PC-3 (cell line): ENCODE data around the gene ATM. TPM values are rescaled to one million over a fixed set of nuclear protein-coding genes. Genes with fewer than 3 reads are reported as not detected.

Experiments used
- ATAC-seq: fragments of 200-7000 bp; cut with Tn5 transposase; 2 replicates; pipeline ENCODE4 v1.9.1; 2020; ENCODE audit warnings: mild to moderate bottlenecking, moderate library complexity
- BruUV-seq: library from RNA; stranded (reverse); fragments of 400-500 nt; replicated peaks from 2 replicates; lab custom pipeline; 2021; lab: Mats Ljungman, UMichigan
- CTCF ChIA-PET: fragments of 300-600 bp; sonication (Branson Sonifier 250); formaldehyde crosslinking; loops from one replicate; lab custom pipeline; 2022; ENCODE audit warnings: antibody characterized with exemption; lab: Charles Lee
- POLR2A ChIA-PET: fragments of 300-600 bp; sonication (Branson Sonifier 250); formaldehyde crosslinking; loops from one replicate; lab custom pipeline; 2022; ENCODE audit warnings: antibody characterized with exemption; ENCODE audit not compliant: unreplicated experiment; lab: Charles Lee
- DNase-seq: peaks from one replicate; pipeline ENCODE4 v3.0.0-alpha.2; 2015
- H2AFZ ChIP-seq: fragments of 300-600 bp; sonication (generic); 2 replicates; pipeline ENCODE4 v1.6.0; 2016; ENCODE audit warnings: antibody characterized with exemption, low read length
- H3F3A ChIP-seq: fragments of 300-600 bp; sonication (generic); one replicate; pipeline ENCODE4 v1.6.0; 2017; ENCODE audit warnings: antibody characterized with exemption, low read length, control low read depth, mild to moderate bottlenecking; ENCODE audit not compliant: unreplicated experiment
- H3K27ac ChIP-seq: fragments of 300-600 bp; sonication (generic); 2 replicates; pipeline ENCODE4 v1.5.1; 2016; ENCODE audit warnings: mild to moderate bottlenecking, low read length
- H3K27me3 ChIP-seq: fragments of 300-600 bp; sonication (generic); 2 replicates; pipeline ENCODE4 v1.6.1; 2016; ENCODE audit warnings: low read length, mixed read lengths
- H3K36me3 ChIP-seq: fragments of 300-600 bp; sonication (generic); 2 replicates; pipeline ENCODE4 v1.6.1; 2016; ENCODE audit warnings: low read depth, mixed run types, low read length, mixed read lengths
- H3K4me1 ChIP-seq: fragments of 300-600 bp; sonication (generic); 2 replicates; pipeline ENCODE4 v1.5.1; 2016; ENCODE audit warnings: low read length; ENCODE audit not compliant: insufficient read depth
- H3K4me2 ChIP-seq: fragments of 300-600 bp; sonication (generic); 2 replicates; pipeline ENCODE4 v1.6.0; 2016; ENCODE audit warnings: low read length
- H3K4me3 ChIP-seq: fragments of 300-600 bp; sonication (generic); 2 replicates; pipeline ENCODE4 v1.5.1; 2016; ENCODE audit warnings: mild to moderate bottlenecking, low read length, mixed read lengths
- H3K79me2 ChIP-seq: fragments of 300-600 bp; sonication (generic); 2 replicates; pipeline ENCODE4 v1.6.1; 2017; ENCODE audit warnings: low read length, mixed read lengths
- H3K9ac ChIP-seq: fragments of 300-600 bp; sonication (generic); 2 replicates; pipeline ENCODE4 v1.6.0; 2016; ENCODE audit warnings: mild to moderate bottlenecking, low read length
- H3K9me2 ChIP-seq: fragments of 300-600 bp; sonication (generic); replicated peaks from 2 replicates; pipeline ENCODE4 v1.6.1; 2016; ENCODE audit warnings: mixed run types, low read length, mixed read lengths
- H3K9me3 ChIP-seq: fragments of 300-600 bp; sonication (generic); 2 replicates; pipeline ENCODE4 v1.6.1; 2016; ENCODE audit warnings: low read length, mixed read lengths
- H4K20me1 ChIP-seq: fragments of 300-600 bp; sonication (generic); 2 replicates; pipeline ENCODE4 v1.6.1; 2016; ENCODE audit warnings: low read length, mixed read lengths
- EZH2 ChIP-seq: fragments of 300-600 bp; sonication (generic); IDR thresholded peaks from one replicate; pipeline ENCODE4 v1.6.1; 2017; ENCODE audit warnings: antibody characterized with exemption, mild to moderate bottlenecking, low read length; ENCODE audit not compliant: unreplicated experiment
- EZH2phosphoT487 ChIP-seq: fragments of 300-600 bp; sonication (generic); IDR thresholded peaks from 2 replicates; pipeline ENCODE4 v1.6.1; 2018; ENCODE audit warnings: mild to moderate bottlenecking, antibody characterized with exemption, low read length, borderline replicate concordance
- intact Hi-C: fragments of 100-400 bp; cut with micrococcal nuclease; formaldehyde crosslinking; loops from 2 replicates; pipeline ENCODE4 v1.9.0; 2023
- total RNA-seq: library from RNA; depleted of rRNA; stranded (reverse); fragments of >200 nt; gene quantifications from 2 replicates; pipeline ENCODE4 v1.2.3, GENCODE V29; 2014
- TF ChIP-seq, protein P1 (sequence below): fragments of 300-600 bp; sonication (generic); conservative IDR thresholded peaks from 2 replicates; pipeline ENCODE4 v1.5.1; 2017; ENCODE audit warnings: antibody characterized with exemption, low read depth, mild to moderate bottlenecking, low read length

The ATM gene
- total RNA-seq, 1 experiment from 2014 or later, result 55.3 TPM

DNA sequence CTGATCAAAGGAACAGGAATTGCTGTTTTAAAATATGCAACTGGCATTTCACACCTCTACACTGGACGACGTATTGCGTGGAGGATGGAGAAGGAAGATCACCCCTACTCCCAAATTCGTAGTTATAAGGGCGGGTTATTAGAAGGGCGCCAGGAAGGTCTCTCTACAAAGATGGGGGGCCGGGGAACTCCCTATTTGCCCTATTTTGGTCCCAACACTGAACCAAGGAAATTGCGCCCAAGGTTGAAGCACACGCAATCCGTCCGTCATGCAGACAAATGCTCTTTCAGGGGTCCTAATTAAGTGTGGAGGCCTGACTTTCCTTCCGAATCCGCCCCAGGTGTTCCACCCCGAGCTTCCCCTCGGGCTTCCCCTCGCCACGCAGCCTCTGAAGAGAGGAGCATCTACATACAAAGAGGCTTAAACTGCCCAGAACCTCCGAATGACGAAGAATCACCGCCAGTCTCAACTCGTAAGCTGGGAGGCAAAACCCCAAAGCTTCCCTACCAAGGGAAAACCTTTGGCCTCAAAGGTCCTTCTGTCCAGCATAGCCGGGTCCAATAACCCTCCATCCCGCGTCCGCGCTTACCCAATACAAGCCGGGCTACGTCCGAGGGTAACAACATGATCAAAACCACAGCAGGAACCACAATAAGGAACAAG is 825 bp upstream of the ATM start:
- peaks cover 47% of the 10 kb centered on the region for H3K4me1 ChIP-seq
- H3K4me3 ChIP-seq, result peak overlapping the region; percentile 83
- peak overlapping the region; percentile 77 for H3K27ac ChIP-seq
- H3K9ac ChIP-seq, result peak overlapping the region; percentile 94
- ATAC-seq (no peak), DNase-seq (peak; percentile 13)
- H3K9me3 ChIP-seq, result no peaks in the 10 kb centered on the region
- no peaks in the 10 kb centered on the region for H3K36me3 ChIP-seq
- H3K27me3 ChIP-seq, result no peaks in the 10 kb centered on the region
- peaks cover 87% of the 10 kb centered on the region for H3K79me2 ChIP-seq
- H3K4me2 ChIP-seq, result peak overlapping the region; percentile 93
- no peak for TF ChIP-seq EZH2
- no peak for TF ChIP-seq EZH2phosphoT487
- TF ChIP-seq, protein P1, sequence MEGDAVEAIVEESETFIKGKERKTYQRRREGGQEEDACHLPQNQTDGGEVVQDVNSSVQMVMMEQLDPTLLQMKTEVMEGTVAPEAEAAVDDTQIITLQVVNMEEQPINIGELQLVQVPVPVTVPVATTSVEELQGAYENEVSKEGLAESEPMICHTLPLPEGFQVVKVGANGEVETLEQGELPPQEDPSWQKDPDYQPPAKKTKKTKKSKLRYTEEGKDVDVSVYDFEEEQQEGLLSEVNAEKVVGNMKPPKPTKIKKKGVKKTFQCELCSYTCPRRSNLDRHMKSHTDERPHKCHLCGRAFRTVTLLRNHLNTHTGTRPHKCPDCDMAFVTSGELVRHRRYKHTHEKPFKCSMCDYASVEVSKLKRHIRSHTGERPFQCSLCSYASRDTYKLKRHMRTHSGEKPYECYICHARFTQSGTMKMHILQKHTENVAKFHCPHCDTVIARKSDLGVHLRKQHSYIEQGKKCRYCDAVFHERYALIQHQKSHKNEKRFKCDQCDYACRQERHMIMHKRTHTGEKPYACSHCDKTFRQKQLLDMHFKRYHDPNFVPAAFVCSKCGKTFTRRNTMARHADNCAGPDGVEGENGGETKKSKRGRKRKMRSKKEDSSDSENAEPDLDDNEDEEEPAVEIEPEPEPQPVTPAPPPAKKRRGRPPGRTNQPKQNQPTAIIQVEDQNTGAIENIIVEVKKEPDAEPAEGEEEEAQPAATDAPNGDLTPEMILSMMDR, result no peak
- ChIA-PET POLR2A (interaction anchor here (0.5 to 1.0 kb wide), 3 partner anchors 89 to 384 kb away, joined by 3 read pairs; no protein-coding TSS in a partner anchor), CTCF (interaction anchor here (0.5 to 1.4 kb wide), 2 partner anchors 104 to 410 kb away, joined by 3 to 4 read pairs; no protein-coding TSS in a partner anchor)
- intact Hi-C loops, result loop anchor here (1.0 to 5.0 kb wide), 5 partner anchors 101 to 433 kb away; partner anchors contain the start of genes ACAT1, C11orf65, EXPH5 and POGLUT3
- BruUV-seq, result TSS peak; percentile 77
- H2AFZ ChIP-seq, result peak overlapping the region; percentile 90
- H3K9me2 ChIP-seq, result no peaks in the 10 kb centered on the region
- H4K20me1 ChIP-seq, result peaks cover 11% of the 10 kb centered on the region
- H3F3A ChIP-seq, result no peaks in the 10 kb centered on the region

DNA sequence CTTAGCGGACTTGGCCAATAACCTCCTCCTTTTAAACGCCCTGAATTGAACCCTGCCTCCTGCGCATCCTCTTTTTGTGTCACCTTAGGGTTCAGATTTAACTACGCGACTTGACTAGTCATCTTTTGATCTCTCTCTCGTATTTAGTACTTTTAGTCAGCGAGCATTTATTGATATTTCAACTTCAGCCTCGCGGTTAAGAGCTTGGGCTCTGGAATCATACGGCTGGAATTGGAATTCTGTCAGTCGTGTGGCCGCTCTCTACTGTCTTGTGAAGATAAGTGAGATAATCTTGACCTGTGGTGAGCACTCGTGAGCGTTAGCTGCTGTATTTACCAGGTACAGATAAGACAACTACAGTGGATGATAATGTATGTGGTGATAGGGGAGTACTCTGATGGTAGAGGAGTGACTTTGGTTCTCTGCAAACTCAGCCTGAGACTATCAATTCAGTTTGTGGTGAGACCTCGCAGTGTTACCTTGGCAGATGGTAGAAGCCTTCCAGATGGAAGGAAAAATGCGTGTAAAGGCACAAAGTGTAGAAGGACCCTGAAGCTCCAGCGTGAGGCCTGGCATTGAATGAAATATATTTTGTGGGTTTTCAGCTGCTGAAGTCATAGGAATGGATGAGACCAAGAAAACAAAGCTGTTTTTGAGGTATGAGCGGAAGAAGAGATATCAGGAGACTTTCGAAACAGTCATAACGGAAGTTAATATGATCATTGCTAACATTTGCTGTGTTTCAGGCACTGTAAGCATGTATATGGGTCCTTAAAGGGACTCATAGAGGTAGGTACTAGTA is 682 bp downstream of the ATM start:
- POLR2A ChIA-PET, result interaction anchor here (1.0 kb wide), 1 partner anchor 382 kb away, joined by 3 read pairs; no protein-coding TSS in a partner anchor
- CTCF ChIA-PET, result no interaction called here

More for the DNA sequence above, 682 bp downstream of the ATM start:
- Histone ChIP-seq H3K9ac (peak overlapping the region; percentile 79), H3K9me2 (no peaks in the 10 kb centered on the region), H3F3A (no peaks in the 10 kb centered on the region), H3K36me3 (peaks cover 5% of the 10 kb centered on the region; the same call in 1 of the 2 replicates), H3K27ac (peak overlapping the region; percentile 68), H3K27me3 (no peaks in the 10 kb centered on the region), H3K4me1 (peaks cover 43% of the 10 kb centered on the region), H3K4me2 (peak overlapping the region; percentile 83), H3K4me3 (peak overlapping the region; percentile 83), H3K9me3 (no peaks in the 10 kb centered on the region), H4K20me1 (peaks cover 7% of the 10 kb centered on the region; the same call in 1 of the 2 replicates), H2AFZ (peak overlapping the region; percentile 92), H3K79me2 (peaks cover 72% of the 10 kb centered on the region)
- intact Hi-C loops, result loop anchor here (2.0 to 5.0 kb wide), 3 partner anchors 103 to 369 kb away; partner anchors contain the start of genes ACAT1, EXPH5 and POGLUT3
- TF ChIP-seq EZH2phosphoT487 (no peak), EZH2 (no peak)
- TF ChIP-seq, protein P1, result no peak
- ATAC-seq, result no peak
- BruUV-seq, result TSS peak; percentile 63
- DNase-seq, result no peak
